IPS DF 4.7 (cell line): ENCODE measurements around the gene ZNF433.

ENCODE experiments used
- DNase-seq: peaks from one replicate; pipeline ENCODE4 v3.0.0-alpha.2; 2013; ENCODE audit warnings: low spot score; ENCODE audit errors: extremely low read depth

The ZNF433 gene

GRCh38 chr19:11989112-11989456 lies 46.4 kb downstream of the ZNF433 start:
- DNase-seq = no peak

GRCh38 chr19:11987405-11988281 lies 47.8 kb downstream of the ZNF433 start:
- peak; percentile 69 for DNase-seq

GRCh38 chr19:11986754-11987153 lies 48.7 kb downstream of the ZNF433 start:
- no peak for DNase-seq

- DNase-seq = no peak
Measured at GRCh38 chr19:11984986-11985385, 50.5 kb downstream of the ZNF433 start.

GRCh38 chr19:11982526-11982925 lies 53.0 kb downstream of the ZNF433 start:
- DNase-seq = no peak

- no peak for DNase-seq
Measured at GRCh38 chr19:11979527-11979926, 56.0 kb downstream of the ZNF433 start.

- DNase-seq = no peak
Measured at GRCh38 chr19:11978492-11979100, 56.9 kb downstream of the ZNF433 start.

GRCh38 chr19:11973019-11973810 lies 62.3 kb downstream of the ZNF433 start:
- no peak for DNase-seq

GRCh38 chr19:11971041-11971440 lies 64.4 kb downstream of the ZNF433 start:
- no peak for DNase-seq

- no peak for DNase-seq
Measured at GRCh38 chr19:11970174-11970573, 65.3 kb downstream of the ZNF433 start.

GRCh38 chr19:11964858-11965645 lies 70.4 kb downstream of the ZNF433 start, which contains the start of gene ZNF763:
TSS of gene ZNF763 (plus strand) at chr19:11965040. CDS start at chr19:11965209, 169 bp downstream.
- DNase-seq = peak; percentile 89
